T-helper 17 cell (primary cell): ENCODE measurements around the gene MAGEA1. TPM values are rescaled to one million over a fixed set of nuclear protein-coding genes. Genes with fewer than 3 reads are reported as not detected.
"Not testable (repeated sequence)": the region's sequence is repeated elsewhere in the genome, so short reads cannot be mapped to it uniquely, and the experiment has no call there.

Experiments
- ATAC-seq: fragments of 150-1000 bp; cut with Tn5 transposase; 2 replicates; pipeline ENCODE4 v1.10.0; 2021; ENCODE audit warnings: mild to moderate bottlenecking, moderate library complexity
- DNase-seq, 3 donors: peaks; one replicate each; pipeline versions ENCODE4 v3.0.0 to v3.0.0-alpha.2; 2020 to 2021
- H3K9me3 ChIP-seq: one replicate; pipeline ENCODE4 v1.7.0; 2013; ENCODE audit warnings: low read length, mild to moderate bottlenecking; ENCODE audit not compliant: control insufficient read depth, poor library complexity, severe bottlenecking
- H3K27ac Mint-ChIP-seq: one replicate; pipeline ENCODE4 v1.8.0; 2022; ENCODE audit warnings: mild to moderate bottlenecking, moderate library complexity, mixed read lengths
- H3K27me3 Mint-ChIP-seq: one replicate; pipeline ENCODE4 v1.8.0; 2022; ENCODE audit warnings: mixed read lengths
- H3K36me3 Mint-ChIP-seq: one replicate; pipeline ENCODE4 v1.8.0; 2022; ENCODE audit warnings: low read depth, mixed read lengths
- H3K4me1 Mint-ChIP-seq: one replicate; pipeline ENCODE4 v1.8.0; 2022; ENCODE audit warnings: mild to moderate bottlenecking, mixed read lengths
- H3K4me3 Mint-ChIP-seq: one replicate; pipeline ENCODE4 v1.8.0; 2022; ENCODE audit warnings: mild to moderate bottlenecking, moderate library complexity, mixed read lengths
- total RNA-seq, 4 donors: library from RNA in 2 of 4; stranded (reverse) in 2 of 4; gene quantifications; one replicate each; pipeline ENCODE4 v1.2.3 and lab custom pipeline; 2022 to 2026

Gene MAGEA1, protein sequence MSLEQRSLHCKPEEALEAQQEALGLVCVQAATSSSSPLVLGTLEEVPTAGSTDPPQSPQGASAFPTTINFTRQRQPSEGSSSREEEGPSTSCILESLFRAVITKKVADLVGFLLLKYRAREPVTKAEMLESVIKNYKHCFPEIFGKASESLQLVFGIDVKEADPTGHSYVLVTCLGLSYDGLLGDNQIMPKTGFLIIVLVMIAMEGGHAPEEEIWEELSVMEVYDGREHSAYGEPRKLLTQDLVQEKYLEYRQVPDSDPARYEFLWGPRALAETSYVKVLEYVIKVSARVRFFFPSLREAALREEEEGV
- total RNA-seq = not detected
- total RNA-seq (lab: John Stamatoyannopoulos, UW) = 0 reads per million in 2 donors

GRCh38 chrX:153179131-153179530 lies at the start of gene MAGEA1:
Gene MAGEA1 (plus strand): TSS chrX:153179284. CDS start chrX:153182390, 3,106 bp downstream.
- Mint-ChIP-seq H3K4me3 (no peak within 1 kb of the TSS), H3K27me3 (peaks cover 7% of the 10 kb centered on the region), H3K27ac (no peak within 1 kb of the TSS), H3K36me3 (no peaks in the 10 kb centered on the region), H3K4me1 (no peaks in the 10 kb centered on the region)
- DNase-seq (no peak), ATAC-seq (no peak)
- no peaks in the 10 kb centered on the region for H3K9me3 ChIP-seq

- ATAC-seq, H3K27ac Mint-ChIP-seq, H3K36me3 Mint-ChIP-seq, H3K9me3 ChIP-seq, H3K27me3 Mint-ChIP-seq, H3K4me3 Mint-ChIP-seq, H3K4me1 Mint-ChIP-seq, DNase-seq: not testable (repeated sequence)
Measured at GRCh38 chrX:153132924-153133323, 46.2 kb upstream of the MAGEA1 start.

DNA sequence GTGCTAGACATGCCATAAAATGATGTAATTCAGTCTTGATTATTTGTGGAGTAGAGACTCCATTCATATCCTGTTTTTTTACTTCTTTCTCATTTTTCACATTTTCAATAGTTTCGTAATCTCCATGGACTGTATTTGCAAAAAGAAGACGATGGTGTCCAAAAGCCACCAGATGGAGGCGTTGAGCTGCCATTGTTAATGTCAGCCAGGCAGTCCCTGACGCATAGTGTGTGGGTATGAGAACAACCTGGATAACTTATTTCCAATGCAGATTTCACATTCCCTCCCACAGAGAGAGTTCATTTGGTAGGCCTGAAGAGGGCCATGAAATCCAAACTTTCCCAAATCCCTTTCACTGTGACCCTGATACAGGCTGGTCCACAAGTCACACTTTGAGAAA lies 40.0 kb upstream of the MAGEA1 start:
- not testable (repeated sequence) for H3K4me3 Mint-ChIP-seq, H3K27ac Mint-ChIP-seq, H3K4me1 Mint-ChIP-seq, H3K9me3 ChIP-seq, H3K27me3 Mint-ChIP-seq, H3K36me3 Mint-ChIP-seq, ATAC-seq, DNase-seq

DNA sequence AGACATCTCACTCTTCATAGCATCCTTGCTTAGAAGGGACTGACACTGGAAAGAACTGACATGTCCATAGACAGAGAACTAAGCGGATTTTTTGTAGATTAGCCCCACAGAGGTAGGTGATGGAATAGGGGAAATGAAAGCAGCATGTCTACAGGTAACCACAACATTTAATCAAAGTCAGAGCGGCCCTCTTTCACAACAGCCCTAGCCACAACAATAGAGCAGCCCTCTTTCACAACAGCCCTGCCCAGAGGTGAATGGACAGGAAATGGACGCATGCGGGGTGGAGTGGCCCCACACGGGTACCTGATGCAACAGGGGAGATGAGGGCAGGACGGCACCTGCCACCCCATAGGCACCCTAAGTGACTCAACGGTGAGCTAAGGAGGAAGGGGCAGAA lies 32.8 kb upstream of the MAGEA1 start:
- not testable (repeated sequence) for H3K9me3 ChIP-seq, H3K4me3 Mint-ChIP-seq

GRCh38 chrX:153153516-153153915 lies 25.6 kb upstream of the MAGEA1 start:
- Mint-ChIP-seq H3K27me3 (peaks cover 9% of the 10 kb centered on the region), H3K4me1 (no peaks in the 10 kb centered on the region), H3K36me3 (no peaks in the 10 kb centered on the region), H3K4me3 (no peak overlapping the region), H3K27ac (no peak overlapping the region)
- no peak for ATAC-seq
- no peaks in the 10 kb centered on the region for H3K9me3 ChIP-seq
- no peak for DNase-seq

More for the DNA sequence above, 32.8 kb upstream of the MAGEA1 start:
- ATAC-seq, DNase-seq, H3K27me3 Mint-ChIP-seq, H3K4me1 Mint-ChIP-seq, H3K36me3 Mint-ChIP-seq, H3K27ac Mint-ChIP-seq: not testable (repeated sequence)

DNA sequence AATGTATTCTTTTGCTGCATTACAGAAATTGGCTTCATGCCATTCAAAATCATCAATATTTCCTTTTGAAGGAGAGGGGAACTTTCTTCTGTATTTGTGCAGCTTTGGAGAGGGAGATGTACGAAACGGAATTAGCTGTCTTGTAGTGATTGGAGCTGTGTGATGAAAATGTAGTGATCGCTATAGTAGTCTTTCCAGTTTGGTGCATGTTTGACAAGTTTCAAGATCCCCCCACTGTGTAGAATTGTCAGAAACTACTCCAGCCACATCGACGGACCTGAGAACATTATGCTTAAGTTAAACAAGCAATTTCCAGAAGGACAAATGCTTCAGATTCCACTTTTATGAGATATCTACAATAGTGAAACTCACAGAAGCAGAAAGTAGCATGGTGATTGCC lies 21.6 kb upstream of the MAGEA1 start:
- Mint-ChIP-seq H3K4me3 (no peak overlapping the region), H3K4me1 (no peaks in the 10 kb centered on the region), H3K27me3 (peaks cover 9% of the 10 kb centered on the region), H3K36me3 (no peaks in the 10 kb centered on the region), H3K27ac (no peak overlapping the region)
- H3K9me3 ChIP-seq = no peaks in the 10 kb centered on the region
- ATAC-seq = no peak
- DNase-seq = no peak

DNA sequence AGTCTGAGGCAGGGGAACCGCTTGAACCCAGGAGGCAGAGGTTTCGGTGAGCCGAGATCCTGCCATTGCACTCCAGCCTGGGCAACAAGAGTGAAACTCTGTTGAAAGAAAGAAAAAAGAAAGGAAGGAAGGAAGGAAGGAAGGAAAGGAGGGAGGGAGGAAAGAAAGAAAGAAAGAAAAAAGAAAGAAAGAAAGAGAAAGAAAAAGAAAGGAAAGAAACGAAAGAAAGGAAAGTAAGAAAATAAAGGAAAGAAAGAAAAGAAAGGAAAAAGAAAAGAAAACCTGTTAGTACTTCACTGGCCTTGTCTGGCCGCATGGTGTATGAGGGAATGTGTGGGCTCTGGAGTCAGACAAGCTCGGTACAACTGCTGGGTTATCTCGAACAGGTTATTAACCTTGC lies 20.8 kb upstream of the MAGEA1 start:
- H3K4me3 Mint-ChIP-seq = no peak overlapping the region
- H3K27me3 Mint-ChIP-seq = peaks cover 9% of the 10 kb centered on the region
- no peak for DNase-seq
- no peaks in the 10 kb centered on the region for H3K4me1 Mint-ChIP-seq
- no peak overlapping the region for H3K27ac Mint-ChIP-seq
- H3K36me3 Mint-ChIP-seq = no peaks in the 10 kb centered on the region
- ATAC-seq = no peak
- H3K9me3 ChIP-seq = no peaks in the 10 kb centered on the region

GRCh38 chrX:153161952-153162351 lies 17.1 kb upstream of the MAGEA1 start:
- Mint-ChIP-seq H3K27ac (no peak overlapping the region), H3K4me1 (no peaks in the 10 kb centered on the region), H3K4me3 (no peak overlapping the region), H3K36me3 (no peaks in the 10 kb centered on the region), H3K27me3 (peaks cover 10% of the 10 kb centered on the region)
- DNase-seq (no peak), ATAC-seq (no peak)
- H3K9me3 ChIP-seq = no peaks in the 10 kb centered on the region

DNA sequence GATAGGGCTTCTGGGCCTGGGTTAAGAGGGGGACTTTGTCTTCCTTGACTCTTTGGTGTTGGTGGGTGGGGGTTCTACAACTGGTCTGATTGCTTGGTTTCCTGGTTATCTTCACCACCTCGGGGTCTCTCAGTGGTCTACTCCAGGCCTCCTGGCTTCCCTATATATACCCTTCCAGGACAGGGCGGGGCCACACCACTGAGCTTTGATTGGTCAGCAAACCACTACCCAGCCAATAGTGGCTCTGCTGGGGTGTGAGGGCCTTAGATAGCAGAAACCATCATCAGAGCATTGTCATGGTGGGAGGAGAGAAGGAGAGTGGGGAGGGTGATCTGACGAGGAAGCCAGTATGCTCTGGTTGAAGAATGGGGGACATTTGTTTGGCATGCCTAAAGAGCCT lies 14.4 kb upstream of the MAGEA1 start:
- H3K27me3 Mint-ChIP-seq = peaks cover 10% of the 10 kb centered on the region
- no peak overlapping the region for H3K4me3 Mint-ChIP-seq
- H3K27ac Mint-ChIP-seq = no peak overlapping the region
- H3K36me3 Mint-ChIP-seq = no peaks in the 10 kb centered on the region
- H3K4me1 Mint-ChIP-seq = no peaks in the 10 kb centered on the region
- DNase-seq = no peak
- H3K9me3 ChIP-seq = no peaks in the 10 kb centered on the region
- no peak for ATAC-seq

DNA sequence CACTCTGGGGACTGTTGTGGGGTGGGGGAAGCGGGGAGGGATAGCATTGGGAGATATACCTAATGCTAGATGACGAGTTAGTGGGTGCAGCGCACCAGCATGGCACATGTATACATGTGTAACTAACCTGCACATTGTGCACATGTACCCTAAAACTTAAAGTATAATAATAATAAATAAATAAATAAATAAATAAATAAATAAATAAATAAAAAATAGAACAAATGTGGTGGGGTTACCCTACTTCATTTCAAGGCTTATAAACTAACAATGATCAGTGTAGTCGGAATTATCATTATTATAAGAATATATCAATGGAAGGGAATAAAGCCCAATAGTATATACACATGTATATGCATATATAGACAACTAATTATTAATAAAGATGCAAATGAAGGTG lies 10.7 kb upstream of the MAGEA1 start:
- not testable (repeated sequence) for ATAC-seq, H3K4me1 Mint-ChIP-seq, H3K36me3 Mint-ChIP-seq, DNase-seq, H3K9me3 ChIP-seq, H3K4me3 Mint-ChIP-seq, H3K27ac Mint-ChIP-seq
- peaks cover 20% of the 10 kb centered on the region for H3K27me3 Mint-ChIP-seq

DNA sequence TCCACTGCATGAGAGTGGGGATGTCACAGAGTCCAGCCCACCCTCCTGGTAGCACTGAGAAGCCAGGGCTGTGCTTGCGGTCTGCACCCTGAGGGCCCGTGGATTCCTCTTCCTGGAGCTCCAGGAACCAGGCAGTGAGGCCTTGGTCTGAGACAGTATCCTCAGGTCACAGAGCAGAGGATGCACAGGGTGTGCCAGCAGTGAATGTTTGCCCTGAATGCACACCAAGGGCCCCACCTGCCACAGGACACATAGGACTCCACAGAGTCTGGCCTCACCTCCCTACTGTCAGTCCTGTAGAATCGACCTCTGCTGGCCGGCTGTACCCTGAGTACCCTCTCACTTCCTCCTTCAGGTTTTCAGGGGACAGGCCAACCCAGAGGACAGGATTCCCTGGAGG lies 2.7 kb downstream of the MAGEA1 start:
- H3K27me3 Mint-ChIP-seq = peaks cover 9% of the 10 kb centered on the region
- H3K9me3 ChIP-seq = no peaks in the 10 kb centered on the region
- no peaks in the 10 kb centered on the region for H3K4me1 Mint-ChIP-seq
- no peak for ATAC-seq
- no peak overlapping the region for H3K27ac Mint-ChIP-seq
- H3K36me3 Mint-ChIP-seq = no peaks in the 10 kb centered on the region
- DNase-seq = no peak
- H3K4me3 Mint-ChIP-seq = no peak overlapping the region

- no peaks in the 10 kb centered on the region for H3K9me3 ChIP-seq
- no peak overlapping the region for H3K27ac Mint-ChIP-seq
- H3K27me3 Mint-ChIP-seq = peaks cover 19% of the 10 kb centered on the region
- no peak for DNase-seq
- no peak overlapping the region for H3K4me3 Mint-ChIP-seq
- H3K4me1 Mint-ChIP-seq = no peaks in the 10 kb centered on the region
- no peak for ATAC-seq
- H3K36me3 Mint-ChIP-seq = peaks cover 2% of the 10 kb centered on the region
Measured at GRCh38 chrX:153184787-153185186, 5.7 kb downstream of the MAGEA1 start.

DNA sequence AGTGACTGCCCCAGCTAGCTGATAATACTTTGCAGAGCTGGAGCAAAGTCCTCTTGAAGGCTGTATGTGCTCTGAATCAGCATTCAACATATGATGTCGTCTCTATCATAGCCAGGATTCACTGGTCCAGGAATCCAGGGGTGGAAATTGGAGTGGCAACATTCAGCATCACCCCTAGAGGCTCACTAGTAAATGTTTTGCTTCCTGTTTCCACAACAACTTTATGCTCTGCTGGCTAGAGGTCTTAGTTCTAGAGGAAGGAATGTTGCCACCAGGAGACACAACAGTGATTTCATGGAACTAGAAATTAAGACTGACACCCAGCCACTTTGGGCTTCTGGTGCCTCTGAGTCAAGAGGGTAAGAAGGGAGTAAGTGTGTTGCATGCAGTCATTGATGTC lies 11.3 kb downstream of the MAGEA1 start:
- ATAC-seq = no peak
- Mint-ChIP-seq H3K27me3 (peaks cover 13% of the 10 kb centered on the region), H3K4me1 (no peaks in the 10 kb centered on the region)

DNA sequence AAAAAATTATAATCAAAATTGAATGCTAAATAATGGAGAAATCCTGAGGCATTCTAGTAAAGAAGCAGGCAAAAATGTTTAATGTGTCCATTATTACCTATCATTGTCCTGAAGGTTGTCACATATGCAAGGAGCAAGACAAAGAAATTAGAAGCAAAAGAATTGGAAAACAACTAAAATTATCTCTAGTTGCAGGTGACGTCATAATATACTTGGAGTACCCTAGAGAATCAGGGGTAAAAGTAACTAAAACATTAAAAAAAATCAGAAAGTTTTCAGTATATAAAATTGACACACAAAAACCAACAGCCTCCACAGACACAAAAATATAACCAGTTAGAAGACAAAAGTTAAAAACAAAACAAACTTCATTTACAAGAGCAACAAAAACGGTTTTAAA lies 21.4 kb downstream of the MAGEA1 start:
- Mint-ChIP-seq H3K4me1 (no peaks in the 10 kb centered on the region), H3K27me3 (peaks cover 26% of the 10 kb centered on the region), H3K4me3 (no peak overlapping the region), H3K27ac (no peak overlapping the region), H3K36me3 (no peaks in the 10 kb centered on the region)
- ATAC-seq (no peak), DNase-seq (no peak)
- H3K9me3 ChIP-seq = no peaks in the 10 kb centered on the region

More for the DNA sequence above, 11.3 kb downstream of the MAGEA1 start:
- H3K9me3 ChIP-seq = no peaks in the 10 kb centered on the region
- H3K27ac Mint-ChIP-seq = no peak overlapping the region
- peaks cover 2% of the 10 kb centered on the region for H3K36me3 Mint-ChIP-seq
- DNase-seq = no peak
- no peak overlapping the region for H3K4me3 Mint-ChIP-seq
